ENCODE data around the gene CALCB. TPM values are rescaled to one million over a fixed set of nuclear protein-coding genes. Genes with fewer than 3 reads are reported as not detected.
"Not testable (repeated sequence)": the region's sequence is repeated elsewhere in the genome, so short reads cannot be mapped to it uniquely, and the experiment has no call there.

CALCB gene
- total RNA-seq, 1 donor from 2014 or later: not detected

DNA sequence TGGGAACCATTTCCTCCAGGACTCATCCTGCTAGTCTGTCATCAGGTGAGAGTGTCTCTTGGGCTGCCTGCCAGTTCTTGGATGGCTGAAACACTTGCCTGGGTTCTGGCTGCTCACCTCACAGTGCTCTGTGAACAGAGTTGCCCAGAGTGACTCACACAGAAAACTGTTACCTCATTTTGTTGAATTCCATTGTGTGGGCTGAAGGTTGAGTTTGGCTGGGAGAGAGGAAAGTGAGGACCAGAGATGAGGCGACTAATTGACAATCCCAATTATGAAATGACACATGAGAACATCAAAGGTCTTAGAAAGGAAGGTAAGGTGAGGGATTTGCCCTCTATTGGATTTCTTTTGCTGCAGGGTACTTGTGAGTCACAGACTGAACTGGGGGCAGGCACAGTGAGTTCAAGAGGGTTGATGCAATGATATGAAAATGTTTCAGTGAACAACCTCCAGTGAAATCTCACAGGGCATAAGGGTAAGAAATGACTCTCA is 20.2 kb upstream of the CALCB start:
- Mint-ChIP-seq H3K4me3 (no peak overlapping the region), H3K4me1 (ENCODE audit: unreplicated experiment) (no peaks in the 10 kb centered on the region), H3K27me3 (peaks cover 4% of the 10 kb centered on the region), H3K36me3 (no peaks in the 10 kb centered on the region), H3K27ac (no peak overlapping the region), H3K9me3 (no peaks in the 10 kb centered on the region)
- TF ChIP-seq, protein P1, sequence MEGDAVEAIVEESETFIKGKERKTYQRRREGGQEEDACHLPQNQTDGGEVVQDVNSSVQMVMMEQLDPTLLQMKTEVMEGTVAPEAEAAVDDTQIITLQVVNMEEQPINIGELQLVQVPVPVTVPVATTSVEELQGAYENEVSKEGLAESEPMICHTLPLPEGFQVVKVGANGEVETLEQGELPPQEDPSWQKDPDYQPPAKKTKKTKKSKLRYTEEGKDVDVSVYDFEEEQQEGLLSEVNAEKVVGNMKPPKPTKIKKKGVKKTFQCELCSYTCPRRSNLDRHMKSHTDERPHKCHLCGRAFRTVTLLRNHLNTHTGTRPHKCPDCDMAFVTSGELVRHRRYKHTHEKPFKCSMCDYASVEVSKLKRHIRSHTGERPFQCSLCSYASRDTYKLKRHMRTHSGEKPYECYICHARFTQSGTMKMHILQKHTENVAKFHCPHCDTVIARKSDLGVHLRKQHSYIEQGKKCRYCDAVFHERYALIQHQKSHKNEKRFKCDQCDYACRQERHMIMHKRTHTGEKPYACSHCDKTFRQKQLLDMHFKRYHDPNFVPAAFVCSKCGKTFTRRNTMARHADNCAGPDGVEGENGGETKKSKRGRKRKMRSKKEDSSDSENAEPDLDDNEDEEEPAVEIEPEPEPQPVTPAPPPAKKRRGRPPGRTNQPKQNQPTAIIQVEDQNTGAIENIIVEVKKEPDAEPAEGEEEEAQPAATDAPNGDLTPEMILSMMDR (conservative IDR thresholded peaks at IDR 0.05): no peak
- no peak for DNase-seq (ENCODE audit: extremely low spot score, unreplicated experiment)

DNA sequence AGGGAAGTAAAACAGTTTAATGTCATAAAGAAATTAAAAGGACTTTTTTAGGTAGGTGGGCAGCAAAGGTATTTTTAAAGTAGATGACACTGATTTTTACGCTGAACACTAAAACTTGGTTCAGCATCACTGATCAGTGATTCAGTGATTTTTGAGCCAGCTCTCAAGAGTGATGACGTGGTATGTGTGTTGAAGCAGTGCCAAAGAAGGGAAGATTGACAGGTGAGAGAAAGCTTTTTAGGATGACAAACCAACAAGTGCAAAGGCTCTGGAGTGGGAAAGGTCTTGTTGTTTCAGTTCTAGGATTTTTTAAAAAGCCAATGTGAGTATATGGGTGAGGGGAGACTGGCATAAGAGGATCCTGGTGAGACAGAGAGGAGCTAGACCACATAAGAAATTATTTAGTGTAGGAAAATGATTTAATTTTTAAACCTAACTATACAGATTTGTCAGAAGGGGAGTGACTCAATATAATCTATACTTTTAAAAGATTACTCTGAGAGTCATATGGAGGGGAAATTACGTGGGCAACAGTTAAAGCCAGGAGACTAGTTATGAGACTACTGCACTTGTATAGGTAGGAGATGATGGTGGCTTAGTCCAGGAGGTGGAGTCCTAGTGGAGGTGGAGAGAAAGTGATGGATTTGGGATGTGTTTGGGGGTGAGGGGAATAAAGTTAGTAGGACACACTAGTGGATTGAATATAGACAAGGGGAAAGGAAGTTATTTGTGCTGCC is 17.6 kb upstream of the CALCB start:
- H3K4me3 Mint-ChIP-seq: no peak overlapping the region
- no peaks in the 10 kb centered on the region for H3K36me3 Mint-ChIP-seq
- peaks cover 7% of the 10 kb centered on the region for H3K27me3 Mint-ChIP-seq
- H3K27ac Mint-ChIP-seq: no peak overlapping the region
- TF ChIP-seq, protein P1 (conservative IDR thresholded peaks at IDR 0.05): no peak
- no peak for DNase-seq (ENCODE audit: extremely low spot score, unreplicated experiment)
- H3K9me3 Mint-ChIP-seq: no peaks in the 10 kb centered on the region
- no peaks in the 10 kb centered on the region for H3K4me1 Mint-ChIP-seq (ENCODE audit: unreplicated experiment)

DNA sequence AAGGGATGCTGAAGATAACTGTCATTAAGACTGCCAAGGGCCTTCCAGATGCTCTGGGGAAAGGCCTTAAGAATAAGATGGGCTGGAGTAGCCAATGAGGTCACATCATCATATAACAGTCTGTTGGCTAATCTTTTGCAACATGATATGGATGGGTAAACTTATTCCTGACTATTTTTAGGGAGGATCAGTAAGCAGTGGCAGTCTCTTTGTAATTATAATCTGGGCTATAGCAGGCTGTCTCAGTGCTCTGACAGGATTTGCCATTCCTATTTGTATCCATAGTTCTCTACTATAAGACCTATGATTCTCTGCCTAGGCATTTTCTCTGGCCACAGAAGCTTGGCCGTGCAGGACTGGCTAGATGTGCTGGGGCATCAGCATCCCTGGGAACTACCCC is 16.1 kb upstream of the CALCB start:
- H3K4me1 Mint-ChIP-seq (ENCODE audit: unreplicated experiment): no peaks in the 10 kb centered on the region

DNA sequence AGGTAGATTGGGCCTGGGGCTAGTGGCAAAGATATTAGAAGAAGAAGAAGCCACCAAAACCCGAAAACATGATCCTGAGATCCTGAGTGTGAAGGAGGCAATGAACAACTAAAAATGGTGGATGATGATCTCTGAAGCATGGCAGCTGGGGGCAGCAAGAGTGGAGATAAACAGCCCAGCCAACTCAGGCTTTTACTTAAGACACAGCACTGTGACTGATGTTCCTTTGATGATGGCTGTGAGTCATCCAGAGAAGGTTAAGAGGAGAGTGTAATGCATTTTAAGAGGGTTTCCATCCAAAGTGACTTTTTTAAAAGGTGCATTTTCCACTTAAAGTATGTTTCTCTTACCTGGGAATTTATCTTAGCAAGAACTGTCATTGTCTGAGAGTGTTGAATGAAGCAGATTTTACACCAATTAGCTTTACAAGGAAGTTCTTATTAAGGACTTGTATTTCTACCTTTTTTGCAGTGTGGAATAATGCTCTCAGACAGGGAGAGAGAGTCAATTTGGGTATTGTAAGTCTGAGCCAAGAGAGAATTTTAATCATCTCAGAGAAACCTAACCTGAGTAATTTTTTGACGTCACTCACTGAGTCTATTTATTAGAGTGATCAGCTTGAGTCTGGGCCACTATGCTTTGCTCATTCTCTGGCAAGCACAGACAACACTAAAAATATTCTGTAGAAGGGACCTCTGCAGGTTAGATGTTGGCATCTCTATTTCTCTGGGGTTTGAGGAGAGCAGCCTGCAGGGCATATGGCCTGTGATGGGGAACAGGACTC is 14.1 kb upstream of the CALCB start:
- DNase-seq (ENCODE audit: extremely low spot score, unreplicated experiment): no peak
- H3K9me3 Mint-ChIP-seq: no peaks in the 10 kb centered on the region
- peaks cover 7% of the 10 kb centered on the region for H3K27me3 Mint-ChIP-seq
- H3K4me3 Mint-ChIP-seq: no peak overlapping the region
- TF ChIP-seq, protein P1 (conservative IDR thresholded peaks at IDR 0.05): no peak
- H3K27ac Mint-ChIP-seq: no peak overlapping the region
- no peaks in the 10 kb centered on the region for H3K4me1 Mint-ChIP-seq (ENCODE audit: unreplicated experiment)
- H3K36me3 Mint-ChIP-seq: no peaks in the 10 kb centered on the region

More for the DNA sequence above, 16.1 kb upstream of the CALCB start:
- H3K27ac Mint-ChIP-seq: no peak overlapping the region
- TF ChIP-seq, protein P1 (conservative IDR thresholded peaks at IDR 0.05): no peak
- H3K36me3 Mint-ChIP-seq: no peaks in the 10 kb centered on the region
- no peak overlapping the region for H3K4me3 Mint-ChIP-seq
- H3K27me3 Mint-ChIP-seq: peaks cover 7% of the 10 kb centered on the region
- no peaks in the 10 kb centered on the region for H3K9me3 Mint-ChIP-seq
- no peak for DNase-seq (ENCODE audit: extremely low spot score, unreplicated experiment)

DNA sequence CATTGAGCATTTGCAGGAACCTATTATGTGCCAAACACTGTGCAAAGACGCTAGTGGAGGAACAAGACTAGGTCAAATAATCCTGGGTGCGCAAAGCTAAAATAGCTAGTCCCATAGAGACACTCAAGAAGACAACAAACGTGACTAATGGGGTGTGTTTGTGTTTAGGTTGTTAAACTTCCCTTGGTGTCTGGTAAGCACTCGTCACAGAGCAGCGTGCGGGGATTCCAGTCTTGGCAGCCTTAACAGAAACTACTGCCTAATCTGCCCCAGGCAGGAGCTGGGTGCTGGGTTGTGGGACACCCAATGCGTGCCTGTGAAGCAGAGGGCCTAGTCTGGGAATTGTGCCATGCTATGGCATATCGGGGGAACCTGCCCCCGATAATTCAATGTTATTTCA is 10.8 kb upstream of the CALCB start:
- Mint-ChIP-seq H3K36me3 (no peaks in the 10 kb centered on the region), H3K27me3 (peaks cover 3% of the 10 kb centered on the region), H3K9me3 (no peaks in the 10 kb centered on the region), H3K27ac (no peak overlapping the region), H3K4me1 (ENCODE audit: unreplicated experiment) (no peaks in the 10 kb centered on the region), H3K4me3 (no peak overlapping the region)
- TF ChIP-seq, protein P1 (conservative IDR thresholded peaks at IDR 0.05): no peak
- no peak for DNase-seq (ENCODE audit: extremely low spot score, unreplicated experiment)

DNA sequence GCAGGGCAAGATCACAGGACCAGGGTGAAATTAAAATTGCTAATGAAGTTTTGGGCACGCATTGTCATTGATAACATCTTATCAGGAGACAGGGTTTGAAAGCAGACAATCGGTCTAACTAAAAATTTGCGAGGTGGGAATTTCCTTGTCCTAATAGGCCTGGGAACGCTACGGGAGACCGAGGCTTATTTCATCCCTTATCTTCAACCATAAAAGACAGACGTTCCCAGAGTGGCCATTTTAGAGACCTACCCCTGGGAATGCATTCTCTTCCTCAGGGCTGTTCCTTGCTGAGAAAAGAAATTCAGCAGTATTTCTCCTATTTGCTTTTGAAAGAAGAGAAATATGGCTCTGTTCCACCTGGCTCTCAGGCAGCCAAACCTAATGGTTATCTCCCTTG is 3.6 kb upstream of the CALCB start:
- H3K4me3 Mint-ChIP-seq; H3K27ac Mint-ChIP-seq; DNase-seq (ENCODE audit: extremely low spot score, unreplicated experiment); H3K9me3 Mint-ChIP-seq; H3K36me3 Mint-ChIP-seq; H3K27me3 Mint-ChIP-seq; H3K4me1 Mint-ChIP-seq (ENCODE audit: unreplicated experiment): not testable (repeated sequence)

Measured in type B pancreatic cell (in vitro differentiated cells).